Measurements from ENCODE around the gene ZNF473.
"Not testable (repeated sequence)": the region's sequence is repeated elsewhere in the genome, so short reads cannot be mapped to it uniquely, and the experiment has no call there.

The ZNF473 gene

GRCh38 chr19:50097884-50098283 is 72.1 kb downstream of the ZNF473 start:
- H3K9me3 Mint-ChIP-seq: not testable (repeated sequence)

GRCh38 chr19:50098892-50099291 is 73.1 kb downstream of the ZNF473 start:
- H3K4me1 Mint-ChIP-seq, ATAC-seq, H3K9me3 Mint-ChIP-seq, H3K27ac Mint-ChIP-seq, H3K27me3 Mint-ChIP-seq, H3K4me3 Mint-ChIP-seq: not testable (repeated sequence)
- peak in 1 of 2 donors; percentile 31 for DNase-seq

More at GRCh38 chr19:50097884-50098283, 72.1 kb downstream of the ZNF473 start:
- not testable (repeated sequence) for H3K27me3 Mint-ChIP-seq, H3K27ac Mint-ChIP-seq, H3K4me3 Mint-ChIP-seq, H3K4me1 Mint-ChIP-seq, DNase-seq, ATAC-seq

- ATAC-seq, H3K27ac Mint-ChIP-seq, DNase-seq, H3K27me3 Mint-ChIP-seq, H3K9me3 Mint-ChIP-seq, H3K4me3 Mint-ChIP-seq, H3K4me1 Mint-ChIP-seq: not testable (repeated sequence)
Observed at GRCh38 chr19:50099696-50100095, 73.9 kb downstream of the ZNF473 start.

- H3K4me3 Mint-ChIP-seq, DNase-seq, H3K27me3 Mint-ChIP-seq, H3K4me1 Mint-ChIP-seq, H3K9me3 Mint-ChIP-seq, H3K27ac Mint-ChIP-seq, ATAC-seq: not testable (repeated sequence)
Observed at GRCh38 chr19:50100946-50101345, 75.1 kb downstream of the ZNF473 start.

All from stimulated activated naive CD8-positive, alpha-beta T cell treated with anti-CD3 and anti-CD28 coated beads, Interleukin-15, amount 100 ng/mL, for 72 hours (primary cell).